WERI-Rb-1 (cell line): ENCODE measurements around the gene CRYBG1.

Source experiments
- DNase-seq: peaks from one replicate; pipeline ENCODE4 v3.0.0-alpha.2; 2020
- H3K27ac ChIP-seq: fragments of 250-450 bp; sonication (Bioruptor Pico); 2 replicates; pipeline ENCODE4 v1.5.1; 2020; ENCODE audit warnings: mild to moderate bottlenecking, moderate library complexity
- H3K27me3 ChIP-seq: fragments of 250-450 bp; sonication (Bioruptor Pico); 2 replicates; pipeline ENCODE4 v1.5.1; 2021; ENCODE audit warnings: mild to moderate bottlenecking, low read depth, moderate library complexity; ENCODE audit not compliant: insufficient read depth, severe bottlenecking
- H3K36me3 ChIP-seq: fragments of 250-450 bp; sonication (Bioruptor Pico); 2 replicates; pipeline ENCODE4 v1.5.1; 2020; ENCODE audit warnings: mild to moderate bottlenecking, moderate library complexity
- H3K4me3 ChIP-seq: 2 replicates; pipeline ENCODE4 v1.5.1; 2011; ENCODE audit warnings: low read depth, mild to moderate bottlenecking, control low read depth, low read length
- H3K9me3 ChIP-seq: fragments of 250-450 bp; sonication (Bioruptor Pico); 2 replicates; pipeline ENCODE4 v1.5.1; 2021; ENCODE audit warnings: mild to moderate bottlenecking, moderate library complexity; ENCODE audit not compliant: severe bottlenecking
- TF ChIP-seq, protein P1 (sequence below): IDR thresholded peaks from 2 replicates; pipeline ENCODE4 v1.5.1; 2011; ENCODE audit warnings: low read depth, mild to moderate bottlenecking, control low read depth, inconsistent platforms, low read length

The CRYBG1 gene

DNA sequence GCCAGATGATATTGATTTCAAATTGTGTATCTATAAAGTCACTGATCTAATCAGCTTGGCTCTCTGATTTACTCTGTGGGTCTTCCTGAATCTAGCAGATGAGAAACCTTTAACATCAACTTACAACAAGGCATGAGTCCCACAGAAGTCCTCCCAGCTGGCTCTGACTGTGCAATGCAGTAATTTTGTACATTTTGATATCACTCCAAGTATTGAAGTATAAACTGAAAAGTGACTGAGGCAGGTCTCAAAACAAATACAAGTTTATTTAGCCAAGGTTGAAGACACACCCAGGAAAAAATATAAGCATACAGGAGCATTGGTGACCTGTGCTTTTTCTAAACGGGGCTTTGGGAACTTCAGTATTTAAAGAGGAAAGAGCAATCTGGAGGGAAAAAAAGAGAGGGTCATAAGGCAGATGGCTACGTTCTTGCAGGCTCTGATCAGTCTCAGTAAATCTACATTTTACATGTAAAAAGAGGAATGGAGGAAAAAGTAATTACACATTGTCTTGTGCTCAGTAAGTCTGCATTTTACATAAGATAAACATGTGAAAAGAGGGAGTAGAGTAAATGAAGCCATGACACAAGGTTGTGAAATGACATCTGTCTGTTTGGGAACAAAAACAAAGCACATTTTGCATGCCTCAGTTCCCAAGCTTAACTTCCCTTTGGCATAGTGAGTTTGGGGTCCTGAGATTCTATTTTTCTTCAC is 59.5 kb downstream of the CRYBG1 start:
- TF ChIP-seq, protein P1, sequence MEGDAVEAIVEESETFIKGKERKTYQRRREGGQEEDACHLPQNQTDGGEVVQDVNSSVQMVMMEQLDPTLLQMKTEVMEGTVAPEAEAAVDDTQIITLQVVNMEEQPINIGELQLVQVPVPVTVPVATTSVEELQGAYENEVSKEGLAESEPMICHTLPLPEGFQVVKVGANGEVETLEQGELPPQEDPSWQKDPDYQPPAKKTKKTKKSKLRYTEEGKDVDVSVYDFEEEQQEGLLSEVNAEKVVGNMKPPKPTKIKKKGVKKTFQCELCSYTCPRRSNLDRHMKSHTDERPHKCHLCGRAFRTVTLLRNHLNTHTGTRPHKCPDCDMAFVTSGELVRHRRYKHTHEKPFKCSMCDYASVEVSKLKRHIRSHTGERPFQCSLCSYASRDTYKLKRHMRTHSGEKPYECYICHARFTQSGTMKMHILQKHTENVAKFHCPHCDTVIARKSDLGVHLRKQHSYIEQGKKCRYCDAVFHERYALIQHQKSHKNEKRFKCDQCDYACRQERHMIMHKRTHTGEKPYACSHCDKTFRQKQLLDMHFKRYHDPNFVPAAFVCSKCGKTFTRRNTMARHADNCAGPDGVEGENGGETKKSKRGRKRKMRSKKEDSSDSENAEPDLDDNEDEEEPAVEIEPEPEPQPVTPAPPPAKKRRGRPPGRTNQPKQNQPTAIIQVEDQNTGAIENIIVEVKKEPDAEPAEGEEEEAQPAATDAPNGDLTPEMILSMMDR: no peak
- no peaks in the 10 kb centered on the region for H3K27me3 ChIP-seq
- no peaks in the 10 kb centered on the region for H3K36me3 ChIP-seq
- no peak overlapping the region for H3K27ac ChIP-seq
- H3K9me3 ChIP-seq: no peaks in the 10 kb centered on the region
- no peak overlapping the region for H3K4me3 ChIP-seq
- no peak for DNase-seq

DNA sequence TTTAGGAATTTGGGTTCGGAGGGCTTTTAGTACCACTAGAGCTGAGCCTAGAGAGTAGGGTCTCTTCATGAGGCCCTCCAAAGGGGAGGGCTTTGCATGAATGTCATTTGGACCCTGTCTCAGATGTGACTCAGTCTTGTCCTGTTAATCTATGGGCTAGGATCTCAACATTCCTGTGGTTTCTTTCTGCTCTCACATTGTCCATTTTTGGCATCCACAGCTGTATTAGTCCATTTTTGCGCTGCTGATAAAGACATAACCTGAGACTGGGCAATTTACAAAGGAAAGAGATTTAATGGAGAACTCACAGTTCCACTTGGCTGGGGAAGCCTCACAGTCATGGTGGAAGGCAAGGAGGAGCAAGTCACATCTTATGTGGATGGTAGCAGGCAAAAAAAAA is 61.0 kb downstream of the CRYBG1 start:
- no peak for DNase-seq
- H3K36me3 ChIP-seq: no peaks in the 10 kb centered on the region
- H3K9me3 ChIP-seq: no peaks in the 10 kb centered on the region
- H3K27ac ChIP-seq: no peak overlapping the region
- no peaks in the 10 kb centered on the region for H3K27me3 ChIP-seq
- TF ChIP-seq, protein P1: no peak
- H3K4me3 ChIP-seq: no peak overlapping the region

DNA sequence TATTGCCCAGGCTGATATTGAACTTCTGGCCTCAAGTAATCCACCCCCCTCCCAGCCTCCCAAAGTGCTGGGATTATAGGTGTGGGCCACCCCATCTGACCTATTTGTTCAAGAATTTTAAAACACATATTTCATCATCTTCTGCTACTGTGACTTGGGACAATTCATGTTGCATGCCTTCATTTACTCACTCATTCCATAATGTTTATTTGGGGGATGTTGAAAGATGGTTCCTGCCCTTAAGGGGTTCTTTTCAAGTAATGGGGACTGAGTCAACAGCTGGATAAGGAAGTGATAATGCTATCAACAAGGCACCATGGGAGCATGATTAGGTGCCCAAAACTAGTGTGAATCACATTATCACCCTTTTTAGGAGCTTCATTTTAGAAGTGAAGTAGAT is 62.0 kb downstream of the CRYBG1 start:
- Histone ChIP-seq H3K4me3 (no peak overlapping the region), H3K27me3 (no peaks in the 10 kb centered on the region), H3K27ac (no peak overlapping the region), H3K9me3 (no peaks in the 10 kb centered on the region), H3K36me3 (no peaks in the 10 kb centered on the region)
- no peak for DNase-seq
- TF ChIP-seq, protein P1: no peak

DNA sequence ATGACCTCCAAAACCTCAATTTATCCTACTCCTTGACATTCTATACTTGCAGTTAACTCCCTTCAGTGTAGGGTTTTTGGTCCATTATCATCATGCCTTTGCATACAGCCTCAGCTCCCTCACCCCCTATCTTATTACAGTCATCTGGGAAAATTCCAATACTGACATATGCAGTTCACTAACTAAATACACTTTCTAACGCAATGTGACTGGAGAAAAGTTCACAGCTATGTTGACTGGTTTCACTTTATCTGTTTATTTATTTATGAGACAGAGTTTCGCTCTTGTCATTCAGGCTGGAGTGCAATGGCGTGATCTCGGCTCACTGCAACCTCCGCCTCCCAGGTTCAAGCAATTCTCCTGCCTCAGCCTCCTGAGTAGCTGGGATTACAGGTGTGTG is 64.9 kb downstream of the CRYBG1 start:
- H3K27me3 ChIP-seq: no peaks in the 10 kb centered on the region
- no peaks in the 10 kb centered on the region for H3K36me3 ChIP-seq
- no peak for DNase-seq
- H3K4me3 ChIP-seq: no peak overlapping the region
- no peak overlapping the region for H3K27ac ChIP-seq
- H3K9me3 ChIP-seq: no peaks in the 10 kb centered on the region
- TF ChIP-seq, protein P1: no peak

DNA sequence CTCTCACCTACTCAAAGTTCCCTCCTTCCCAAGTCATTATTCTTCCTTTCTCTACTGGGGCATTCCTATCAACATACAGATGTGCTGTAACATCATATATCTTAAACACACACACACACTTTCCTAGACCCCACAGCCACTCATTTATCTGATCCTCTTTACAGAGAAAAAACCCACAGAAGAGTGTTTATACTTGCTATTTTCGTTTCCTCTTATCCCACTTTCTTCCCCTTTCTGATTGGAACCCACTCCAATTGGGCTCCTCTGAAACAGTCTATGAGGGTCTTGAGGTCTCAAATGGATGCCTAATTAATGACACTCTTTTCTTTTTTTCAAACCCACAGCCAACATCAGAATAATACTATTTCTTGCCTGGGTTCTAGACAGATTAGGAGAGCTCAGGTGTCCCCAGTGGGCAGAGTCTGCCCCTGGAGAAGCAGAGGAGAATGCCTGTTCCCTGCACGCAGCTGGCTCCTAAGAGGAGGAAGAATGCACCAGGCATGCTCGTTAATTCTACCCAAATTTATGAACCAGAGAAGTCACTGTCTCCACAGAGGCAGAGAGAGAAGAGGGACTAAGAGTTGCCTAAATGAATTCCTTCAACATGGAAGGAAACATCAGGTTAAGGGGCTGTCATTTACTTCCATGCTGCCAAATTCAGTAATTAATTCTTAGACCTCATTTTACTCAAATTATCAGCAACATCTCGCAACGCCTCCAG is 65.9 kb downstream of the CRYBG1 start:
- Histone ChIP-seq H3K27me3 (no peaks in the 10 kb centered on the region), H3K9me3 (no peaks in the 10 kb centered on the region), H3K36me3 (no peaks in the 10 kb centered on the region), H3K27ac (no peak overlapping the region), H3K4me3 (no peak overlapping the region)
- TF ChIP-seq, protein P1: no peak
- no peak for DNase-seq
